Lung (tissue), 12 donors: ENCODE results near the gene MICAL2. TPM values are rescaled to one million over a fixed set of nuclear protein-coding genes. Genes with fewer than 3 reads are reported as not detected.
A peak's percentile ranks its signal among the peaks of the same experiment; 100 is the strongest.

Source experiments
- ATAC-seq: fragments of 200-7000 bp; cut with Tn5 transposase; one replicate; pipeline ENCODE4 v1.9.1; 2020; ENCODE audit warnings: moderate number of reproducible peaks; ENCODE audit not compliant: insufficient read depth, low FRiP score
- DNase-seq, 3 donors: peaks; one replicate each; pipeline ENCODE4 v3.0.0-alpha.2; 2013 to 2017
- H3K27ac ChIP-seq, 2 donors: one replicate each; pipeline ENCODE4 v1.5.1; 2013; ENCODE audit warnings: mild to moderate bottlenecking in 2 of 2, moderate library complexity in 2 of 2, control low read depth in 1 of 2, inconsistent platforms in 1 of 2, low read depth in 1 of 2, low read length in 1 of 2
- H3K27me3 ChIP-seq, 3 donors: one replicate each; pipeline ENCODE4 v1.5.1; 2013; ENCODE audit warnings: low read length in 2 of 3; ENCODE audit not compliant: control insufficient read depth in 3 of 3, insufficient read depth in 3 of 3
- H3K36me3 ChIP-seq, 4 donors: one replicate each; pipeline ENCODE4 v1.5.1; 2013; ENCODE audit warnings: low read length in 4 of 4, mild to moderate bottlenecking in 1 of 4, moderate library complexity in 1 of 4; ENCODE audit not compliant: control insufficient read depth in 4 of 4, insufficient read depth in 4 of 4
- H3K4me1 ChIP-seq, 5 donors: one replicate each; pipeline ENCODE4 v1.5.1; 2013; ENCODE audit warnings: low read length in 5 of 5, mild to moderate bottlenecking in 2 of 5, moderate library complexity in 1 of 5; ENCODE audit not compliant: control insufficient read depth in 5 of 5, insufficient read depth in 5 of 5
- H3K4me3 ChIP-seq: one replicate; pipeline ENCODE4 v1.5.1; 2013; ENCODE audit warnings: mild to moderate bottlenecking, control low read depth, moderate library complexity
- H3K9ac ChIP-seq, 2 donors: one replicate each; pipeline ENCODE4 v1.5.1; 2013; ENCODE audit warnings: low read length in 2 of 2, control low read depth in 1 of 2; ENCODE audit not compliant: insufficient read depth in 1 of 2
- H3K9me3 ChIP-seq, 4 donors: one replicate each; pipeline ENCODE4 v1.5.1; 2013; ENCODE audit warnings: low read length in 3 of 4, mild to moderate bottlenecking in 1 of 4, moderate library complexity in 1 of 4; ENCODE audit not compliant: control insufficient read depth in 4 of 4, insufficient read depth in 3 of 4
- CTCF ChIP-seq: IDR thresholded peaks from 2 replicates; pipeline ENCODE4 v1.5.1; 2012; ENCODE audit warnings: mild to moderate bottlenecking; ENCODE audit errors: control extremely low read depth, extremely low read depth
- WGBS, 2 donors: extraction: QIAGEN DNeasy Blood & Tissue Kit; methylation state at CpG; one replicate each; pipeline ENCODE4 v1.1.7; 2013; 5-methylcytosine and 5-hydroxymethylcytosine counted together
- polyA plus RNA-seq, 2 donors: library from polyadenylated mRNA; stranded (reverse); fragments of 200-250 nt; gene quantifications; one replicate each; pipeline ENCODE4 v1.2.1, GENCODE V29; 2013
- total RNA-seq, 2 donors: library from RNA; depleted of rRNA in 1 of 2; stranded (reverse); fragments of >200 nt in 1 of 2; gene quantifications; one replicate each; pipeline ENCODE4 v1.2.1, GENCODE V29; 2014 to 2021
- donor health status: control.
- donor health status: control.
- donor health status: Bipolar disorder and iron deficiency.
- donor health status: healthy.
- donor health status: DM: yes; HTN: yes; CAD: no.

MICAL2 gene
- total and polyA plus RNA-seq, 4 donors: 38.2 to 218 (median 99.6) TPM

GRCh38 chr11:12134236-12134585 lies 23.8 kb downstream of the MICAL2 start:
- no peak for DNase-seq
- WGBS, 2 donors: 22 to 42% methylated on average over 4 of the region's 4 CpGs
- no peaks in the 10 kb centered on the region for H3K36me3 ChIP-seq
- TF ChIP-seq CTCF: no peak
- H3K9ac ChIP-seq: no peak overlapping the region
- peak overlapping the region in 1 of 2 donors; percentile 58 for H3K27ac ChIP-seq
- peak; percentile 39 for ATAC-seq
- peaks cover 0 to 32% (median 10%) of the 10 kb centered on the region in 5 donors for H3K4me1 ChIP-seq
- H3K9me3 ChIP-seq: no peaks in the 10 kb centered on the region
- no peak overlapping the region for H3K4me3 ChIP-seq
- H3K27me3 ChIP-seq: no peaks in the 10 kb centered on the region

DNA sequence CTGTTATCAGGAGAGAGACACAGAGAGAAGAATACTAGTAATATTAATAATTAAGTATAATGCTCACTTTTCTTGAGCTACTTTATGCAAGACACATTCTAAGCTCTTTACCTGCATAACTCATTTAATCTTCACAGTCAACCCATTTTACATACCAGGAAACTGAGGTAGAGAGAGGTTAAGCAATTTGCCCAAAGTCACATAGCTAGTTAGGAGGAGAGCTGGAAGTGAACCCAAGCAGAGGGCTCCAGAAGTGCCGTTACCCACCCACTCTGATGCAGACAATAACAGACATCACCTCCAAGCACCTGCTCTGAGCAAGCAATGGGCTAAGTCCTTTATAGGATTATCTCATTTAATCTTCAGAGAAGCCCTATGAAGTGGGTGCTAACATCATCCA lies 24.8 kb downstream of the MICAL2 start:
- no peaks in the 10 kb centered on the region for H3K9me3 ChIP-seq
- TF ChIP-seq CTCF: no peak
- H3K27ac ChIP-seq: no peak overlapping the region
- H3K9ac ChIP-seq: no peak overlapping the region
- H3K4me3 ChIP-seq: no peak overlapping the region
- no peak for ATAC-seq
- no peaks in the 10 kb centered on the region for H3K27me3 ChIP-seq
- DNase-seq: no peak
- H3K4me1 ChIP-seq: peaks cover 0 to 34% (median 10%) of the 10 kb centered on the region in 5 donors
- WGBS, 2 donors: 93% methylated on average over 1 of the region's 1 CpG
- no peaks in the 10 kb centered on the region for H3K36me3 ChIP-seq

GRCh38 chr11:12137005-12137690 lies 26.8 kb downstream of the MICAL2 start:
- TF ChIP-seq CTCF: no peak
- no peaks in the 10 kb centered on the region for H3K36me3 ChIP-seq
- no peak for ATAC-seq
- DNase-seq: no peak
- H3K27ac ChIP-seq: peak overlapping the region in 1 of 2 donors; percentile 78
- whole genome bisulfite sequencing, 2 donors: 77 to 88% methylated on average over 12 of the region's 12 CpGs
- no peak overlapping the region for H3K4me3 ChIP-seq
- H3K9me3 ChIP-seq: no peaks in the 10 kb centered on the region
- no peaks in the 10 kb centered on the region for H3K27me3 ChIP-seq
- H3K9ac ChIP-seq: no peak overlapping the region
- H3K4me1 ChIP-seq: peaks cover 0 to 34% (median 10%) of the 10 kb centered on the region in 5 donors
